Endothelial cell of umbilical vein (primary cell): Measurements from ENCODE around the gene SPRED2. TPM values are rescaled to one million over a fixed set of nuclear protein-coding genes. Genes with fewer than 3 reads are reported as not detected.

Experiments
- BruUV-seq: library from RNA; stranded (reverse); fragments of 400-500 nt; replicated peaks from 2 replicates; lab custom pipeline; 2021; lab: Mats Ljungman, UMichigan
- CTCF ChIA-PET: fragments of 300-600, 350-600 bp; sonication (Branson Sonifier 250); formaldehyde crosslinking; loops from one replicate; lab custom pipeline; 2021; ENCODE audit warnings: antibody characterized with exemption, inconsistent platforms; lab: Charles Lee
- POLR2A ChIA-PET: fragments of 300-600, 350-600 bp; sonication (Branson Sonifier 250); formaldehyde crosslinking; loops from one replicate; lab custom pipeline; 2021; ENCODE audit warnings: antibody characterized with exemption, inconsistent platforms; lab: Charles Lee
- DNase-seq: peaks from one replicate; pipeline ENCODE4 v3.0.0-alpha.2; 2011; ENCODE audit warnings: low read depth, low spot score
- FAIRE-seq: peaks from 2 replicates; lab custom pipeline; 2011; peaks lifted over from hg19 to GRCh38; lab: Jason Lieb, UNC
- H2AFZ ChIP-seq: 2 replicates; pipeline ENCODE4 v1.6.0; 2012; ENCODE audit warnings: low read depth, low read length, control low read depth, inconsistent platforms
- H3K27ac ChIP-seq: 2 replicates; pipeline ENCODE4 v1.5.1; 2011; ENCODE audit warnings: low read depth, mild to moderate bottlenecking, control low read depth, low read length, moderate library complexity; ENCODE audit not compliant: insufficient read depth
- H3K27me3 ChIP-seq, 2 experiments: 2 replicates each; pipeline versions ENCODE4 v1.6.0 to v1.6.1; 2011; ENCODE audit warnings: low read length in 2 of 2, mixed read lengths in 1 of 2; ENCODE audit not compliant: control insufficient read depth in 2 of 2, insufficient read depth in 2 of 2
- H3K36me3 ChIP-seq, 2 experiments: 2 replicates in 1 of 2; 3 replicates in 1 of 2; pipeline ENCODE4 v1.5.1; 2011; ENCODE audit warnings: low read length in 2 of 2, mild to moderate bottlenecking in 1 of 2, moderate library complexity in 1 of 2; ENCODE audit not compliant: control insufficient read depth in 2 of 2, insufficient read depth in 2 of 2; ENCODE audit errors: extremely low read depth in 1 of 2
- H3K4me1 ChIP-seq: 3 replicates; pipeline ENCODE4 v1.5.1; 2011; ENCODE audit warnings: mild to moderate bottlenecking, low read length; ENCODE audit not compliant: control insufficient read depth, insufficient read depth; ENCODE audit errors: extremely low read depth
- H3K4me2 ChIP-seq: 2 replicates; pipeline ENCODE4 v1.6.1; 2011; ENCODE audit warnings: low read length, control low read depth, mixed read lengths; ENCODE audit not compliant: insufficient read depth
- H3K4me3 ChIP-seq, 3 experiments: fragments of 200-600 bp in 1 of 3; sonication (generic), shearing (Covaris generic) in 1 of 3; replicated peaks in 1 of 3; 2 replicates each; pipeline ENCODE4 v1.5.1; 2011 to 2016; ENCODE audit warnings: control low read depth in 3 of 3, low read length in 3 of 3, mild to moderate bottlenecking in 2 of 3, inconsistent platforms in 1 of 3, low read depth in 1 of 3, moderate library complexity in 1 of 3; ENCODE audit not compliant: insufficient read depth in 1 of 3
- H3K79me2 ChIP-seq: 2 replicates; pipeline ENCODE4 v1.6.0; 2012; ENCODE audit warnings: low read length, inconsistent platforms; ENCODE audit not compliant: control insufficient read depth, insufficient read depth
- H3K9ac ChIP-seq: replicated peaks from 2 replicates; pipeline ENCODE3; 2011; ENCODE audit warnings: low read length, control low read depth; ENCODE audit not compliant: insufficient read depth; ENCODE audit errors: extremely low read depth
- H3K9me1 ChIP-seq: replicated peaks from 3 replicates; pipeline ENCODE4 v1.6.0; 2011; ENCODE audit warnings: mild to moderate bottlenecking, low read length; ENCODE audit not compliant: control insufficient read depth, insufficient read depth; ENCODE audit errors: extremely low read depth
- H3K9me3 ChIP-seq: replicated peaks from 2 replicates; pipeline ENCODE4 v1.5.1; 2012; ENCODE audit warnings: low read length, inconsistent platforms; ENCODE audit not compliant: control insufficient read depth, insufficient read depth
- H4K20me1 ChIP-seq: replicated peaks from 2 replicates; pipeline ENCODE3; 2011; ENCODE audit warnings: mild to moderate bottlenecking, low read length; ENCODE audit not compliant: control insufficient read depth, insufficient read depth; ENCODE audit errors: extremely low read depth
- EZH2 ChIP-seq: IDR thresholded peaks from 2 replicates; pipeline ENCODE4 v1.6.1; 2012; ENCODE audit warnings: borderline replicate concordance, low read depth, mild to moderate bottlenecking, moderate library complexity, low read length, inconsistent platforms; ENCODE audit not compliant: severe bottlenecking
- FOS ChIP-seq: IDR thresholded peaks from 2 replicates; pipeline ENCODE4 v1.6.1; 2011; ENCODE audit warnings: mild to moderate bottlenecking, low read length, moderate library complexity, borderline replicate concordance; ENCODE audit not compliant: insufficient read depth
- GATA2 ChIP-seq: IDR thresholded peaks from 2 replicates; pipeline ENCODE4 v1.7.0; 2011; ENCODE audit warnings: low read depth, mild to moderate bottlenecking, moderate library complexity, mixed read lengths, low read length; ENCODE audit not compliant: insufficient read length, insufficient read depth
- JUN ChIP-seq: IDR thresholded peaks from 2 replicates; pipeline ENCODE4 v1.6.1; 2011; ENCODE audit warnings: borderline replicate concordance, low read depth; ENCODE audit not compliant: insufficient read length, insufficient read depth
- MAX ChIP-seq: IDR thresholded peaks from 2 replicates; pipeline ENCODE4 v1.6.1; 2011; ENCODE audit not compliant: insufficient read depth, insufficient read length
- MYC ChIP-seq: IDR thresholded peaks from one replicate; pipeline ENCODE4 v1.6.1; 2011; ENCODE audit warnings: mild to moderate bottlenecking, low read depth, low read length
- POLR2A ChIP-seq: IDR thresholded peaks from 2 replicates; pipeline ENCODE4 v1.6.1; 2012; ENCODE audit warnings: low read depth, mild to moderate bottlenecking, control low read depth, low read length
- POLR2AphosphoS5 ChIP-seq: IDR thresholded peaks from 2 replicates; pipeline ENCODE4 v1.6.1; 2012; ENCODE audit warnings: low read depth, mild to moderate bottlenecking, control low read depth, low read length, moderate library complexity; ENCODE audit not compliant: insufficient read depth
- dilution Hi-C: fragments of 300-500 bp; cut with MboI; formaldehyde crosslinking; loops from one replicate; pipeline ENCODE4 v1.15.0; 2019; ENCODE audit warnings: low sequenced_read_pairs; ENCODE audit not compliant: extremely low pct_ligation_motif_present
- intact Hi-C: fragments of 100-400 bp; cut with micrococcal nuclease; formaldehyde crosslinking; loops from one replicate; pipeline ENCODE4 v1.10.0; 2022
- polyA plus RNA-seq, 4 experiments: library from polyadenylated mRNA; depleted of rRNA in 3 of 4; stranded (reverse) in 3 of 4; unstranded in 1 of 4; fragments of >200 nt; gene quantifications; 2 replicates each; pipeline versions ENCODE4 v1.2.1 to v1.2.3, GENCODE V29; 2011 to 2012; ENCODE audit warnings: missing spikeins in 1 of 4
- total RNA-seq: library from RNA; stranded (reverse); gene quantifications from 2 replicates; pipeline ENCODE4 v1.2.3, GENCODE V29; 2021
- TF ChIP-seq, protein P1 (sequence below), 2 donors: IDR thresholded peaks; 1 replicate in 1 of 2; 2 replicates in 1 of 2; pipeline ENCODE4 v1.5.1; 2011; ENCODE audit warnings: low read length in 2 of 2, mild to moderate bottlenecking in 2 of 2, moderate library complexity in 2 of 2, control low read depth in 1 of 2, inconsistent platforms in 1 of 2, low read depth in 1 of 2; ENCODE audit not compliant: insufficient read depth in 1 of 2; ENCODE audit errors: extremely low read depth in 1 of 2

Gene SPRED2
- total and polyA plus RNA-seq, 2 donors (not counting 3 experiments of a cell fraction or from before 2014, with no cell fraction given): 3.6 to 9.6 TPM

DNA sequence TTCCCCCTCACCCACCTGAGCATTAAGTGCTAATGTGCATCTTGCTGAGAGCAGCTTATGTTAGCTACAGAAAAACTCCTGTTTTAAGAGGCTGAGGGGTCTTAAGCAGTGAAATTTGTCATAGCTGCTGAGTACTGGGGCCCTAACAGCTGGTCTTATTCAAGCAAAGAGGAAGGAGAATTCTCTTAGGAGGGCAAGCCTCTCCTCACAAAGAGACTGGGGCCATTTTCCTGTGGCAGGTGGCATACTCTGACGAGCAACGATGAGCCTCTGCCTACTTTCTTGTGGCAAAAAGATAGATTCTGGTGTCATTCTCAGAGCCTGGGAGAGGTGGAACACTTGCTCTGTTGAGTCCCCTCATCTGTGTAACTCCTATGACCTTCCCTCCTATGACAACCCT lies 53.2 kb downstream of the SPRED2 start:
- POLR2A ChIA-PET: no interaction called here
- CTCF ChIA-PET: interaction anchor here (1.0 kb wide), 2 partner anchors 11 to 114 kb away, joined by 3 to 5 read pairs; no protein-coding TSS in a partner anchor
- Histone ChIP-seq H3K4me1 (peaks cover 28% of the 10 kb centered on the region), H3K4me3 (no peak overlapping the region), H3K9me3 (no peaks in the 10 kb centered on the region), H3K9ac (no peak overlapping the region), H3K9me1 (no peaks in the 10 kb centered on the region), H4K20me1 (no peaks in the 10 kb centered on the region), H3K36me3 (no peaks in the 10 kb centered on the region), H3K27ac (no peak overlapping the region), H3K4me2 (no peak overlapping the region), H3K79me2 (no peaks in the 10 kb centered on the region), H3K27me3 (peaks cover 51 to 53% of the 10 kb centered on the region in 2 experiments), H2AFZ (no peak overlapping the region)
- intact Hi-C loops: no loop called here
- dilution Hi-C loops: no loop called here
- TF ChIP-seq FOS (no peak), POLR2A (no peak), EZH2 (no peak), POLR2AphosphoS5 (no peak), MAX (no peak), GATA2 (no peak), JUN (no peak), MYC (no peak)
- TF ChIP-seq, protein P1, sequence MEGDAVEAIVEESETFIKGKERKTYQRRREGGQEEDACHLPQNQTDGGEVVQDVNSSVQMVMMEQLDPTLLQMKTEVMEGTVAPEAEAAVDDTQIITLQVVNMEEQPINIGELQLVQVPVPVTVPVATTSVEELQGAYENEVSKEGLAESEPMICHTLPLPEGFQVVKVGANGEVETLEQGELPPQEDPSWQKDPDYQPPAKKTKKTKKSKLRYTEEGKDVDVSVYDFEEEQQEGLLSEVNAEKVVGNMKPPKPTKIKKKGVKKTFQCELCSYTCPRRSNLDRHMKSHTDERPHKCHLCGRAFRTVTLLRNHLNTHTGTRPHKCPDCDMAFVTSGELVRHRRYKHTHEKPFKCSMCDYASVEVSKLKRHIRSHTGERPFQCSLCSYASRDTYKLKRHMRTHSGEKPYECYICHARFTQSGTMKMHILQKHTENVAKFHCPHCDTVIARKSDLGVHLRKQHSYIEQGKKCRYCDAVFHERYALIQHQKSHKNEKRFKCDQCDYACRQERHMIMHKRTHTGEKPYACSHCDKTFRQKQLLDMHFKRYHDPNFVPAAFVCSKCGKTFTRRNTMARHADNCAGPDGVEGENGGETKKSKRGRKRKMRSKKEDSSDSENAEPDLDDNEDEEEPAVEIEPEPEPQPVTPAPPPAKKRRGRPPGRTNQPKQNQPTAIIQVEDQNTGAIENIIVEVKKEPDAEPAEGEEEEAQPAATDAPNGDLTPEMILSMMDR (IDR thresholded peaks at IDR 0.05; ENCODE audit: extremely low read depth in 1 of 2, insufficient read depth in 1 of 2, low read depth in 1 of 2, low read length in 2 of 2): no peak
- no TSS peak for BruUV-seq
- no peak for FAIRE-seq
- no peak for DNase-seq
